ENCODE results near the gene PBX4.

- TF ChIP-seq POLR2A (IDR thresholded peaks at IDR 0.05) (no peak), CTCF (IDR thresholded peaks at IDR 0.05) (no peak)
These were observed 90.5 kb downstream of the PBX4 start for GRCh38 chr19:19527674-19528625.

Data from adrenal gland (tissue), 5 donors.